GM19099 (cell line): ENCODE results near the gene ATP6V0A4.

Experiments
- POLR2A ChIP-seq: IDR thresholded peaks from 3 replicates; pipeline ENCODE4 v1.6.1; 2011; ENCODE audit warnings: low read depth; ENCODE audit not compliant: insufficient read length; ENCODE audit errors: extremely low read depth

Gene ATP6V0A4

GRCh38 chr7:138738114-138738513 lies 59.9 kb downstream of the ATP6V0A4 start:
- TF ChIP-seq POLR2A: no peak

GRCh38 chr7:138735399-138735798 lies 62.6 kb downstream of the ATP6V0A4 start:
- TF ChIP-seq POLR2A: no peak

GRCh38 chr7:138729444-138729843 lies 68.6 kb downstream of the ATP6V0A4 start:
- no peak for TF ChIP-seq POLR2A

GRCh38 chr7:138727336-138728099 lies 70.5 kb downstream of the ATP6V0A4 start:
- TF ChIP-seq POLR2A: no peak

GRCh38 chr7:138726288-138726687 lies 71.7 kb downstream of the ATP6V0A4 start:
- no peak for TF ChIP-seq POLR2A

GRCh38 chr7:138720286-138720685 lies 77.7 kb downstream of the ATP6V0A4 start:
- TF ChIP-seq POLR2A: no peak

- TF ChIP-seq POLR2A: no peak
Measured at GRCh38 chr7:138716889-138717288, 81.1 kb downstream of the ATP6V0A4 start.

- no peak for TF ChIP-seq POLR2A
Measured at GRCh38 chr7:138713191-138713590, 84.8 kb downstream of the ATP6V0A4 start.

GRCh38 chr7:138712652-138713051 lies 85.3 kb downstream of the ATP6V0A4 start:
- TF ChIP-seq POLR2A: no peak

- no peak for TF ChIP-seq POLR2A
Measured at GRCh38 chr7:138710536-138711385, 87.2 kb downstream of the ATP6V0A4 start.

GRCh38 chr7:138705167-138705566 lies 92.8 kb downstream of the ATP6V0A4 start:
- no peak for TF ChIP-seq POLR2A

GRCh38 chr7:138701537-138701923 lies 96.5 kb downstream of the ATP6V0A4 start:
- no peak for TF ChIP-seq POLR2A

GRCh38 chr7:138700857-138701536 lies 97.0 kb downstream of the ATP6V0A4 start, which contains the start of gene SVOPL:
SVOPL (minus strand) TSS chr7:138701362; CDS start chr7:138679045, 22,317 bp downstream.
- TF ChIP-seq POLR2A: no peak

GRCh38 chr7:138699661-138700060 lies 98.3 kb downstream of the ATP6V0A4 start:
- TF ChIP-seq POLR2A: no peak

GRCh38 chr7:138698281-138698680 lies 99.7 kb downstream of the ATP6V0A4 start:
- no peak for TF ChIP-seq POLR2A
